Measurements from ENCODE around the gene PTPRO.

Gene PTPRO

GRCh38 chr12:15488481-15488880 lies 166.2 kb downstream of the PTPRO start:
- TF ChIP-seq EZH2phosphoT487 (IDR thresholded peaks at IDR 0.05; ENCODE audit: borderline replicate concordance, low read length) (no peak), CTCF (IDR thresholded peaks at IDR 0.05; ENCODE audit: low read depth, low read length, poor library complexity, severe bottlenecking) (no peak)

GRCh38 chr12:15494329-15495046 lies 172.2 kb downstream of the PTPRO start:
- no peaks in the 10 kb centered on the region for H3K9me3 ChIP-seq (ENCODE audit: control insufficient read depth, insufficient read depth, low read length)
- no peaks in the 10 kb centered on the region for H3K36me3 ChIP-seq (ENCODE audit: control insufficient read depth, low read length)
- H3K4me3 ChIP-seq (ENCODE audit: low read length) = no peak overlapping the region
- H3F3A ChIP-seq (ENCODE audit: control insufficient read depth, insufficient read depth) = no peaks in the 10 kb centered on the region
- no peaks in the 10 kb centered on the region for H4K20me1 ChIP-seq (ENCODE audit: control insufficient read depth, insufficient read depth, low read depth, low read length)
- H3K4me1 ChIP-seq (ENCODE audit: control insufficient read depth, low read length) = no peaks in the 10 kb centered on the region
- H3K4me2 ChIP-seq (ENCODE audit: low read length) = no peak overlapping the region
- no peaks in the 10 kb centered on the region for H3K9me2 ChIP-seq (replicated peaks; ENCODE audit: control insufficient read depth, low read length)
- H3K79me2 ChIP-seq (ENCODE audit: control insufficient read depth, low read length) = no peaks in the 10 kb centered on the region
- no peaks in the 10 kb centered on the region for H3K27me3 ChIP-seq (ENCODE audit: control insufficient read depth, low read length)
- TF ChIP-seq CTCF (IDR thresholded peaks at IDR 0.05; ENCODE audit: low read depth, low read length, poor library complexity, severe bottlenecking) (no peak), EZH2phosphoT487 (IDR thresholded peaks at IDR 0.05; ENCODE audit: borderline replicate concordance, low read length) (no peak)
- no peak overlapping the region for H3K27ac ChIP-seq (ENCODE audit: low read depth, low read length)

More at GRCh38 chr12:15488481-15488880, 166.2 kb downstream of the PTPRO start:
- H3K4me1 ChIP-seq (ENCODE audit: control insufficient read depth, low read length) = no peaks in the 10 kb centered on the region
- no peak overlapping the region for H3K4me2 ChIP-seq (ENCODE audit: low read length)
- no peaks in the 10 kb centered on the region for H3F3A ChIP-seq (ENCODE audit: control insufficient read depth, insufficient read depth)
- H3K79me2 ChIP-seq (ENCODE audit: control insufficient read depth, low read length) = no peaks in the 10 kb centered on the region
- no peaks in the 10 kb centered on the region for H3K9me2 ChIP-seq (replicated peaks; ENCODE audit: control insufficient read depth, low read length)
- no peaks in the 10 kb centered on the region for H3K27me3 ChIP-seq (ENCODE audit: control insufficient read depth, low read length)
- no peaks in the 10 kb centered on the region for H3K9me3 ChIP-seq (ENCODE audit: control insufficient read depth, insufficient read depth, low read length)
- no peak overlapping the region for H3K4me3 ChIP-seq (ENCODE audit: low read length)
- no peaks in the 10 kb centered on the region for H3K36me3 ChIP-seq (ENCODE audit: control insufficient read depth, low read length)
- H4K20me1 ChIP-seq (ENCODE audit: control insufficient read depth, insufficient read depth, low read depth, low read length) = no peaks in the 10 kb centered on the region
- H3K27ac ChIP-seq (ENCODE audit: low read depth, low read length) = no peak overlapping the region

- H3K36me3 ChIP-seq (ENCODE audit: control insufficient read depth, low read length) = no peaks in the 10 kb centered on the region
- TF ChIP-seq CTCF (IDR thresholded peaks at IDR 0.05; ENCODE audit: low read depth, low read length, poor library complexity, severe bottlenecking) = no peak
- TF ChIP-seq EZH2phosphoT487 (IDR thresholded peaks at IDR 0.05; ENCODE audit: borderline replicate concordance, low read length) = no peak
- no peaks in the 10 kb centered on the region for H3K9me3 ChIP-seq (ENCODE audit: control insufficient read depth, insufficient read depth, low read length)
- H3K27ac ChIP-seq (ENCODE audit: low read depth, low read length) = no peak overlapping the region
- no peaks in the 10 kb centered on the region for H3K4me1 ChIP-seq (ENCODE audit: control insufficient read depth, low read length)
- no peaks in the 10 kb centered on the region for H3K79me2 ChIP-seq (ENCODE audit: control insufficient read depth, low read length)
- H4K20me1 ChIP-seq (ENCODE audit: control insufficient read depth, insufficient read depth, low read depth, low read length) = no peaks in the 10 kb centered on the region
- H3K27me3 ChIP-seq (ENCODE audit: control insufficient read depth, low read length) = no peaks in the 10 kb centered on the region
- no peak overlapping the region for H3K4me2 ChIP-seq (ENCODE audit: low read length)
- H3K9me2 ChIP-seq (replicated peaks; ENCODE audit: control insufficient read depth, low read length) = no peaks in the 10 kb centered on the region
- no peak overlapping the region for H3K4me3 ChIP-seq (ENCODE audit: low read length)
- no peaks in the 10 kb centered on the region for H3F3A ChIP-seq (ENCODE audit: control insufficient read depth, insufficient read depth)
These were observed 173.4 kb downstream of the PTPRO start for GRCh38 chr12:15495746-15496145.
